ENCODE results near the gene CDH20. TPM values are rescaled to one million over a fixed set of nuclear protein-coding genes. Genes with fewer than 3 reads are reported as not detected.

The CDH20 gene
- total RNA-seq, 4 donors from 2014 or later: 0.14 TPM; not detected in 3

DNA sequence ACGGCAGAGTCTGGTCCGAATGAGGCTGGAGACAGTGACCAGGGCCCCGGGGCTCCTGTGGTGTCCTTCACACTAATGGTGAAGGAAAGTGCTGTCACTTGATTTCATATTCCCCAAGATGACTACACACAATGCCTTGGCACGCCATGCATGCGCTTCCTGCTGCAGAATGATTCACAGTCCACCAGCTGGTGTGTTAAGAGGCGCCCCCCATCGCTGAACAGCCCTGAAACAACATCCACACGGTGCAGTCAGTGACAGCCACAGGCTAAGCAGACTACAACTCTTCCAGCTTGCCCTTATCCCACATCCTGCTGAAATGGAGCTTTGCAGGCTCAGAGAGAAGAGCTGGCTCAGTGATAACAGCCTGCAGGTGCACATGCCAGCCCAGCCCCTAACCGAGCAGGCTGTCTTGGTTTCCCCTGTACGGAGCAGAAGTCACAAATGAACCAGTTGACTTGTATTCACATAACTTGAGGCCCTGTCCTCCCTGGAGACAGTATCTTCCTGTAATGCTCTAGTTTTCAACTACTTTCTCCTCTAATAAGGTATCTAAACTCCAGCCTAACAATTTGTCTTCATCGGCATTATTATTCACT lies 24.3 kb upstream of the CDH20 start:
- Histone ChIP-seq H3K36me3 (no peaks in the 10 kb centered on the region), H3K4me1 (no peaks in the 10 kb centered on the region), H3K4me3 (no peak overlapping the region), H3K9me3 (no peaks in the 10 kb centered on the region), H3K27ac (no peak overlapping the region), H3K27me3 (no peaks in the 10 kb centered on the region)
- in situ Hi-C loops (cut with MboI; ENCODE audit: low pct_ligation_motif_present in 1 of 4, low pct_unique_long_range_greater_than_20kb in 1 of 4, low sequenced_read_pairs in 3 of 4) (no loop called here), intact Hi-C loops (cut with DNase I; ENCODE audit: low total_unique reads) (no loop called here)
- no peak for DNase-seq
- TF ChIP-seq, protein P1, sequence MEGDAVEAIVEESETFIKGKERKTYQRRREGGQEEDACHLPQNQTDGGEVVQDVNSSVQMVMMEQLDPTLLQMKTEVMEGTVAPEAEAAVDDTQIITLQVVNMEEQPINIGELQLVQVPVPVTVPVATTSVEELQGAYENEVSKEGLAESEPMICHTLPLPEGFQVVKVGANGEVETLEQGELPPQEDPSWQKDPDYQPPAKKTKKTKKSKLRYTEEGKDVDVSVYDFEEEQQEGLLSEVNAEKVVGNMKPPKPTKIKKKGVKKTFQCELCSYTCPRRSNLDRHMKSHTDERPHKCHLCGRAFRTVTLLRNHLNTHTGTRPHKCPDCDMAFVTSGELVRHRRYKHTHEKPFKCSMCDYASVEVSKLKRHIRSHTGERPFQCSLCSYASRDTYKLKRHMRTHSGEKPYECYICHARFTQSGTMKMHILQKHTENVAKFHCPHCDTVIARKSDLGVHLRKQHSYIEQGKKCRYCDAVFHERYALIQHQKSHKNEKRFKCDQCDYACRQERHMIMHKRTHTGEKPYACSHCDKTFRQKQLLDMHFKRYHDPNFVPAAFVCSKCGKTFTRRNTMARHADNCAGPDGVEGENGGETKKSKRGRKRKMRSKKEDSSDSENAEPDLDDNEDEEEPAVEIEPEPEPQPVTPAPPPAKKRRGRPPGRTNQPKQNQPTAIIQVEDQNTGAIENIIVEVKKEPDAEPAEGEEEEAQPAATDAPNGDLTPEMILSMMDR (IDR thresholded peaks at IDR 0.05): no peak
- TF ChIP-seq POLR2AphosphoS5 (IDR thresholded peaks at IDR 0.05) (no peak), POLR2A (IDR thresholded peaks at IDR 0.05) (no peak), EP300 (IDR thresholded peaks at IDR 0.05; ENCODE audit: low read depth) (no peak)
- 69% methylated on average over 11 of the region's 11 CpGs; no CpG with 5 or more reads in 1 of the 2 donors for WGBS, 2 donors (ENCODE audit: low coverage in 1 of 2)

DNA sequence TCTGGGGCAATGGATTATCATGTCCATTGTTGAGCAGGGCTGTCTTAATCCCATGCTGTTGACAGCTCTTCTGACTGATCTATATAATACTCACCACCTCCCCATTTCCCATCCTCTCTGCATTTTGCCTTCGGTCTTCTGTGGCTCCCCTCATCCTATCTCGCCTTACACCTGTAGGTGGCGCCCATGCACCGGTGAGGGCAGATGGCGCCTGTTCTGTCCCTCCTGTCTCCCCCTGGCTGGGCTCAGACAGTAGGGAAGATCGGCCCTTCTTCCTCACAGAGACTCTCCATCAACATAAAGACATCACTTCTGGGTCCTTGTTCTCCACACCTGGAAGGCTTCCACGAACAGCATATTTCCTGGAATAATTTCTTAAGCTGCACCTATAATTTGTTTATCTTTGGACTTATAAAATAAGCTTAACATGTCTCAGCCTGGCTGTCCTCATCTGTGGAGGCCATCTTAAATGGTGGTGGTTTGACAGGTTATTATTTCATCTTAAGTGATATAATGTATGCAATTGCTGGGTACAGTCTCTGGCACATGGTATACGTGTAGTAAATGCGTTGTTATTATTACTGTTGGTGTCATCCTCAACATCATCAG lies 10.9 kb upstream of the CDH20 start:
- TF ChIP-seq, protein P1 (IDR thresholded peaks at IDR 0.05): peak; percentile 49 to 82 (median 67)
- no peak for TF ChIP-seq POLR2AphosphoS5 (IDR thresholded peaks at IDR 0.05)
- peak; percentile 64 for DNase-seq
- H3K4me1 ChIP-seq: no peaks in the 10 kb centered on the region
- H3K4me3 ChIP-seq: no peak overlapping the region
- H3K27me3 ChIP-seq: no peaks in the 10 kb centered on the region
- in situ Hi-C loops (cut with MboI; ENCODE audit: low pct_ligation_motif_present in 1 of 4, low pct_unique_long_range_greater_than_20kb in 1 of 4, low sequenced_read_pairs in 3 of 4): loop anchor here in 2 of 4 donors (10.0 kb wide), 1 partner anchor 172 kb away; no protein-coding TSS in a partner anchor
- no peaks in the 10 kb centered on the region for H3K36me3 ChIP-seq
- WGBS, 2 donors (ENCODE audit: low coverage in 1 of 2): 19 to 50% methylated on average over 2 to 9 of the region's 9 CpGs
- H3K9me3 ChIP-seq: no peaks in the 10 kb centered on the region
- no peak overlapping the region for H3K27ac ChIP-seq
- intact Hi-C loops (cut with DNase I; ENCODE audit: low total_unique reads): no loop called here

DNA sequence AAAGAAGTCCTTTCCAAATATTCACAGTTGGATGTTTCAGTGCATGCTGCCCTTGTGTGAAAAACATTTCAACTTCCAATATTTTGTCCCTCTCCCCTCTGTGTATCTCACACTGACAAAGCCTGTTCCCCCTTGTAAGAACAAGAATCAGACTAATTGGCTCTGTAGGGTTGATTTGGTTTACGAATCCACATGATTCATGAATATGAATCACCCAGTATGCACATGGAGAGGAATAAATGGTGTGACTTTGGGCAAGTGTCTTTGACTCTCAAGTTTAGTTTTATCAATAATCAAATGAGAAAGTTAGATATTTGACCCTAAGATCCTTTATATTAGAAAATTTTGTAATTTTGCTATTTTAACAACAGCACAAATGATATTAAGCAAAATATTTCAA lies 9.3 kb upstream of the CDH20 start:
- 89% methylated on average over 1 of the region's 1 CpG; no CpG with 5 or more reads in 1 of the 2 donors for WGBS, 2 donors (ENCODE audit: low coverage in 1 of 2)
- Histone ChIP-seq H3K36me3 (no peaks in the 10 kb centered on the region), H3K27ac (no peak overlapping the region), H3K4me1 (no peaks in the 10 kb centered on the region), H3K9me3 (no peaks in the 10 kb centered on the region), H3K27me3 (no peaks in the 10 kb centered on the region), H3K4me3 (no peak overlapping the region)
- in situ Hi-C loops (cut with MboI; ENCODE audit: low pct_ligation_motif_present in 1 of 4, low pct_unique_long_range_greater_than_20kb in 1 of 4, low sequenced_read_pairs in 3 of 4) (loop anchor here in 2 of 4 donors (10.0 kb wide), 1 partner anchor 171 kb away; no protein-coding TSS in a partner anchor), intact Hi-C loops (cut with DNase I; ENCODE audit: low total_unique reads) (no loop called here)
- no peak for DNase-seq
- TF ChIP-seq EP300 (IDR thresholded peaks at IDR 0.05; ENCODE audit: low read depth): no peak
- TF ChIP-seq, protein P1 (IDR thresholded peaks at IDR 0.05): no peak
- TF ChIP-seq POLR2A (IDR thresholded peaks at IDR 0.05): no peak

DNA sequence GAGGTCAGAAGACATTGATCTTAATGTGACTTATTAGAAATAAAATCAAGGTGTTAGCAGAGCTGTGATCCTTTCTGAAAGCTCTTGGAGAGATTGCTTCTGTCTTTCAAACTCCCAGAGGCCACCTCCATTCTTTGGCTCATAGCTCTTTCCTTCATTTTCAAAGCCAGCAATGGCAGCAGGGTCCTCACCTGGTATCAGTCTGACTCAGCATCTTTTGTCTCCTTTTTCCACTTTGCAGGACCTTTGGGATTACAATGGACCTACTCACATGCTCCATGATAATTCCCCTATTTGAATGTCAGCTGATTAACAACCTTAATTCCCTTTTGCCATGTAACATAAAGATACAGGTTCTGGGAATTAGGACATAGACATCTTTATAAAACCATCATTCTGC lies 6.8 kb upstream of the CDH20 start:
- no peaks in the 10 kb centered on the region for H3K27me3 ChIP-seq
- no peak for TF ChIP-seq POLR2A (IDR thresholded peaks at IDR 0.05)
- in situ Hi-C loops (cut with MboI; ENCODE audit: low pct_ligation_motif_present in 1 of 4, low pct_unique_long_range_greater_than_20kb in 1 of 4, low sequenced_read_pairs in 3 of 4) (loop anchor here in 3 of 4 donors (10.0 to 25.0 kb wide), 2 partner anchors 168 to 186 kb away; no protein-coding TSS in a partner anchor), intact Hi-C loops (cut with DNase I; ENCODE audit: low total_unique reads) (no loop called here)
- no peaks in the 10 kb centered on the region for H3K36me3 ChIP-seq
- H3K4me3 ChIP-seq: no peak overlapping the region
- DNase-seq: no peak
- no peaks in the 10 kb centered on the region for H3K9me3 ChIP-seq
- H3K4me1 ChIP-seq: no peaks in the 10 kb centered on the region
- H3K27ac ChIP-seq: no peak overlapping the region

All from transverse colon (tissue), 4 donors.